WI38 (cell line): Measurements from ENCODE around the gene CRIM1.
A peak's percentile ranks its signal among the peaks of the same experiment; 100 is the strongest.

Experiments
- H3K4me3 ChIP-seq: 2 replicates; pipeline ENCODE4 v1.5.1; 2011; ENCODE audit warnings: low read depth, mild to moderate bottlenecking, control low read depth, low read length
- CTCF ChIP-seq: IDR thresholded peaks from 2 replicates; pipeline ENCODE4 v1.5.1; 2012; ENCODE audit warnings: low read depth, mild to moderate bottlenecking, control low read depth, low read length

CRIM1 gene

GRCh38 chr2:36456227-36457175 lies 100.9 kb downstream of the CRIM1 start:
- TF ChIP-seq CTCF, result no peak
- H3K4me3 ChIP-seq, result peak overlapping the region; percentile 30

GRCh38 chr2:36458106-36458505 lies 102.5 kb downstream of the CRIM1 start:
- TF ChIP-seq CTCF, result no peak
- H3K4me3 ChIP-seq, result no peak overlapping the region

- TF ChIP-seq CTCF, result peak; percentile 28
Measured at GRCh38 chr2:36459725-36460137, 104.2 kb downstream of the CRIM1 start.

GRCh38 chr2:36461039-36461681 lies 105.6 kb downstream of the CRIM1 start:
- no peak overlapping the region; the same call in 1 of the 2 replicates for H3K4me3 ChIP-seq
- TF ChIP-seq CTCF, result no peak

More at GRCh38 chr2:36459725-36460137, 104.2 kb downstream of the CRIM1 start:
- H3K4me3 ChIP-seq, result no peak overlapping the region

- H3K4me3 ChIP-seq, result no peak overlapping the region
- TF ChIP-seq CTCF, result no peak
Measured at GRCh38 chr2:36462311-36462935, 106.8 kb downstream of the CRIM1 start.

- no peak for TF ChIP-seq CTCF
Measured at GRCh38 chr2:36463365-36463764, 107.8 kb downstream of the CRIM1 start.

More at GRCh38 chr2:36463365-36463764, 107.8 kb downstream of the CRIM1 start:
- no peak overlapping the region for H3K4me3 ChIP-seq
